ENCODE data around the gene FLCN.

Gene FLCN

GRCh38 chr17:17164676-17165075, 72.3 kb downstream of the FLCN start (continued):
- no peak for TF ChIP-seq POU6F1 (CRISPR knock-in tag; IDR thresholded peaks at IDR 0.05; ENCODE audit: borderline replicate concordance, low read depth)
- no peak for TF ChIP-seq RARB (CRISPR knock-in tag; IDR thresholded peaks at IDR 0.05)
- no peak for TF ChIP-seq CSRNP3 (CRISPR knock-in tag; IDR thresholded peaks at IDR 0.05)
- TF ChIP-seq TCF4 (CRISPR knock-in tag; IDR thresholded peaks at IDR 0.05; ENCODE audit: borderline replicate concordance): no peak
- no peak for TF ChIP-seq CSDC2 (CRISPR knock-in tag; IDR thresholded peaks at IDR 0.05)
- TF ChIP-seq OSR1 (CRISPR knock-in tag; IDR thresholded peaks at IDR 0.05): no peak

- TF ChIP-seq RARB (CRISPR knock-in tag; IDR thresholded peaks at IDR 0.05): no peak
- ATAC-seq: no peak
Observed at GRCh38 chr17:17164156-17164555, 72.8 kb downstream of the FLCN start.
